NCI-H1436 treated with DMSO at 0.1 percent for 48 hours (cell line): ENCODE measurements around the gene TMEM145.
"Not testable (repeated sequence)": the region's sequence is repeated elsewhere in the genome, so short reads cannot be mapped to it uniquely, and the experiment has no call there.

Experiments
- DNase-seq: peaks from one replicate; lab custom pipeline; 2025; lab: John Stamatoyannopoulos, UW

The TMEM145 gene

DNA sequence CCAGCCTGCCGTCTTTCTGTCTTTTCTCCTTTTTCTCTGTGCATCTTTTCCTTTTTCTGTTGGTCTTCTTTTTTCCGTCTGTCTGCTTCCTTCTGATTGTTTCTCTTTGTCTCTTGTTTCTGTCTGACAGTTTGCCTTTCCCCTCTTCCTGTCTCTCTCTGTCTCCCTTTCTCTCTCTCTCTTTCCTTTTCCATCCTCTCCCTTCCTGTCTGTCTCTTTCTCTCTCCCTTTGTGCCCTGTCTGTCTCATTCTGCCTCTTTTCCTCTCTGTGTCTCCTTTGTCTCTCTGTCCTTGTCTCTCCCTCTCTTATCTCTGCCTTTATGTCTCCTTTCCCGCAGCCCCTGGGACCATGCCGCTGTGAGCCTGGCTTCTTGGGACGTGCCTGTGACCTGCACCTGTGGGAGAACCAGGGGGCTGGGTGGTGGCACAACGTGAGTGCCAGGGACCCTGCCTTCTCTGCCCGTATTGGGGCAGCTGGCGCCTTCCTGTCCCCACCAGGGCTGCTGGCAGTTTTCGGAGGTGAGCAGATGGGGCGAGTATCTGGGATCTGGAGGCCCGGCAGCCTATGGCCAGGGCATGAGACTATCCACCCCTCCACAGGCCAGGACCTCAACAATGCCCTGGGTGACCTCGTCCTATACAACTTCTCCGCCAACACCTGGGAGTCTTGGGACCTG is 21.7 kb downstream of the TMEM145 start:
- DNase-seq = no peak

DNA sequence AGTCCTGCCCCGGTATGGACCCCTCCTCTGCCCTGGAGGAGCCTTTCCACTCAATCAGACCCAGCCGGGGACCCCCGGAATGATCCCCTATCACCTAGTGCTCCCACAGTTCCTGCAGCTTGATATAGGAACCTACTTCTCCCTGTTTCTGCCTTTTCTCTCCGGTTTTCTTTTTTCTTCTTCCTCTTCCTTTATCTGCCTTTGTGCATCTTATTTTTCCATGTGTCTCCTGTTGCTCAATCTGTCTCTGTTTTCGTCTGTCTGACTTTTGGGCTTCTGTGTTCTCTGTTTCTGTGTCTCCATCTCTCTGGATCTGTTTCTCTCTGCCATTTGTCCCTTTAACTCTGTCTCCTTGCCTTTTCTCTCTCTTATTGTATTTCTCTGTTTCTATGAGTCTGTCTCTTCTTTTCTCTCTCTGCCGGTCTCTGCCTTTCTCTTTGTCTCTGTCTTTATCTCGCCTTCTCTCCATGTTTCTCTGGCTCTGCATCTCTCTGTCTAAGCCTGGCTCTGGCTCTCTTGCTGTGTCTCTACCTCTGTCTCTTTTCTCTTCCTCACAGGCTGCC is 22.3 kb downstream of the TMEM145 start:
- no peak for DNase-seq

- no peak for DNase-seq
These were observed 22.9 kb downstream of the TMEM145 start for GRCh38 chr19:42335971-42336370.

DNA sequence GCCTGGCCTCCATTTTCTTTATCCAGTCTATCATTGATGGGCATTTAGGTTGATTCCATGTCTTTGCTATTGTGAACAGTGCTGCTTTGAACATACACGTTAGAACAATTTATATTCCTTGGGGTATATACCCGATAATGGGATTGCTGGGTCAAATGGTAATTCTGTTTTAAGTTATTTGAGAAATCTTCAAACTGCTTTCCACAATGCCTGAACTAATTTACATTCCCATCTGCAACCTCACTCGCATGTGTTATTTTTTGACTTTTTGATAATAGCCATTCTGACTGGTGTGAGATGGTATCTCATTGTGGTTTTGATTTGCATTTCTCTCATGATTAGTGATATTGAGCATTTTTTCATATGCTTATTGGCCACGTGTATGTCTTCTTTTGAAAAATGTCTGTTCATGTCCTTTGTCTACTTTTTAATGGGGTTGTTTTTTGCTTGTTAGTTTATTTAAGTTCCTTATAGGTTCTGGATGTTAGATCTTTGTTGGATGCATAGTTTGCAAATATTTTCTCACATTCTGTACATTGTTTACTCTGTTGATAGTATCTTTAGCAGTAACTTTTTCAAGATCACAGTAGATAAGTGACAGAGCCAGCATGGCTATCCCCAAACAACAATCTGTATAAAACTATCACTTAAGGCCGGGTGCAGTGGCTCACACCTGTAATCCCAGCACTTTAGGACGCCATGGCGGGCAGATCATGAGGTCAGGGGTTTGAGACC is 26.2 kb downstream of the TMEM145 start:
- DNase-seq = not testable (repeated sequence)

DNA sequence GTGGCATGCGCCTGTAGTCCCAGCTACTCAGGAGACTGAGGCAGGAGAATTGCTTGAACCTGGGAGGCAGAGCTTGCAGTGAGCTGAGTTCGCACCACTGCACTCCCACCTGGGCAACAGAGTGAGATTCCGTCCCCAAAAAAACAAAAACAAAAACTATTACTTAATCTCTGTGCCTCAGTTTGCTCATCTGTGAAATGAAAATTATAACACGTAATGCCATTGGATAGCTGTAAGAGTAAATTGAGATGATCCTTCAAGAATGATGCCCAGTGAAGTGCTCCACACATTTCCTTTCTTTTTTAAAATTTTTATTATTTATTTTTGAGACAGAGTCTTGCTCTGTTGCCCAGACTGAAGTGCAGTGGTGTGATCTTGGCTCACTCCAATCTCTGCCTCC is 26.8 kb downstream of the TMEM145 start:
- DNase-seq = not testable (repeated sequence)

DNA sequence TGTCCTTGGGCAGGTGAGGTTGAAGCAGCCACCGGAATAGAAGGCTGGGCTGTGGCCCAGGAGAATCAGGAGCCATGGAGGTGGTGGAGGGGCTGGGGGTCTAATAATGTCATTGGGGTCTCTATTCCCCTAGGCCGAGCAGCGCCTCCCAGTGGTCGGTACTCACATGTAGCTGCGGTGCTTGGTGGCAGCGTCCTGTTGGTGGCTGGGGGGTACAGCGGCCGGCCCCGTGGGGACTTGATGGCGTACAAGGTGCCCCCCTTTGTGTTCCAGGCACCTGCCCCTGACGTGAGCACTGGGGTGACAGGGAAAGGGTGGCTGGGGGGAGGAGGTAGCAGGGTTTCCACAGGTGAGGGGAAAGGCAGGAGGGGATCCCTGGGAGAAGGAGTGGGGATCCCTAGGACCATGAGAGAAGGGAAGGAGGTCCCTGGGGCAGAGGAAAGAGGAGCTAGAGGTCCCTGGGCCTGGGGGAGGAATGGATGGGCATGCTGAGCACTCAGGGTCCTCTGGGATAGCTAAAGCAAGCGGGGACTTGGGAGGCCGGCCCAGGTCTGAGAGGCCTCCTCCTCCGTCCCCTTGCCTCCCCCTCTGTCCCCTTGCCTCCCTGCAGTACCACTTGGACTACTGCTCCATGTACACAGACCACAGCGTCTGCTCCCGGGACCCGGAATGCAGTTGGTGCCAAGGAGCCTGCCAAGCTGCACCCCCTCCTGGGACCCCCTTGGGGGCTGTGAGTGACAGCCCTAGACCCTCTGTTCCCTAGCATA is 30.4 kb downstream of the TMEM145 start:
- no peak for DNase-seq

DNA sequence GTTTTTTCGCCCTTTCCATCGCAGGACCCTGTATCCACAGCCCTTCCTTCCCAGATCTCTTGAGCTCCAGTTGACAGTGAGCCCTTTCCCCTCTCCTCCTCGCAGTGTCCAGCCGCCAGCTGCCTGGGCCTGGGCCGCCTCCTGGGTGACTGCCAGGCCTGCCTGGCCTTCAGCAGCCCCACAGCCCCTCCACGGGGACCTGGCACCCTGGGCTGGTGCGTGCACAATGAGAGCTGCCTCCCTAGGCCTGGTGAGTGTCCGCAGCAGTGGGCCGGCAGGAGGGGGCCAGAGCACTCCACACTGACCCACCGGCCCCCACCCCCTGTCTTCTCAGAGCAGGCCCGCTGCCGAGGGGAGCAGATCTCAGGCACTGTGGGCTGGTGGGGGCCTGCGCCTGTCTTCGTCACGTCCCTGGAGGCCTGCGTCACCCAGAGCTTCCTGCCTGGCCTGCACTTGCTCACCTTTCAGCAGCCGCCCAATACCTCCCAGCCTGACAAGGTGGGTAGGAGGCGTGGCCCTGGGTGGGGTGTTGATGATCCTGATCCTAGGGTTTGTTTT is 31.3 kb downstream of the TMEM145 start:
- DNase-seq = no peak

- DNase-seq = no peak
These were observed 32.2 kb downstream of the TMEM145 start for GRCh38 chr19:42345191-42345812.

- no peak for DNase-seq
These were observed 35.1 kb downstream of the TMEM145 start for GRCh38 chr19:42348211-42348610.

DNA sequence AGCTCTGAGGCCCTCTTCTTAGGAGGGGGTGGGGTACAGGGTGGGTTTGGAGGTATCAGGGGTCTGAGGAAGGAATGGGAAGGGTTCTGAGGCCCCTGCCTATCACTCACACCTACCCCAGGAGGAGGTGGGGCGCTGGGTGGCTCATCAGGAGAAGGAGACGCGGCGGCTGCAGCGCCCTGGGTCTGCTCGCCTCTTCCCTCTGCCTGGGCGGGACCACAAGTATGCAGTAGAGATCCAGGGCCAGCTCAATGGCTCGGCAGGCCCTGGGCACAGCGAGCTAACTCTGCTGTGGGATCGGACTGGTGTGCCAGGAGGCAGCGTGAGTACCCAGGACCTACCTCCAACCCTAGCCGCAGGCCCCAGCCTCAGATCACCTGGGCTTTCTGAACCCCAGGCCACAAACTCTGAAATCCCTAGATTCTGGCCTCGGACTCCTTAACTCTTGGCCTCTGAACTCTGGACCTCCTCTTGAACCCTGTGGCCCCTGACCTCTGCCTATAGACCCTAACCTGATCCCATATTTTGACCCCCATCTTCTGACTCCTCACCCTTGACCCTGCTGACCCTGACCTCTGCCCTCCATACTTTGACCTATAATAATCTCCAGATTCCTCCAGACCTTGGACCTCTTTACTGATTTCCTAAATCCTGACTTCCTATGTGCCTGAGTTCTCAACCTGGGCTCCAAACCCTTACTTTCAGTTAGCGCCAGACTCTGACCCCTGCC is 36.4 kb downstream of the TMEM145 start:
- DNase-seq = no peak

- DNase-seq = no peak
These were observed 37.3 kb downstream of the TMEM145 start for GRCh38 chr19:42350417-42350816.

- DNase-seq = no peak
These were observed 38.1 kb downstream of the TMEM145 start for GRCh38 chr19:42351079-42351735.

DNA sequence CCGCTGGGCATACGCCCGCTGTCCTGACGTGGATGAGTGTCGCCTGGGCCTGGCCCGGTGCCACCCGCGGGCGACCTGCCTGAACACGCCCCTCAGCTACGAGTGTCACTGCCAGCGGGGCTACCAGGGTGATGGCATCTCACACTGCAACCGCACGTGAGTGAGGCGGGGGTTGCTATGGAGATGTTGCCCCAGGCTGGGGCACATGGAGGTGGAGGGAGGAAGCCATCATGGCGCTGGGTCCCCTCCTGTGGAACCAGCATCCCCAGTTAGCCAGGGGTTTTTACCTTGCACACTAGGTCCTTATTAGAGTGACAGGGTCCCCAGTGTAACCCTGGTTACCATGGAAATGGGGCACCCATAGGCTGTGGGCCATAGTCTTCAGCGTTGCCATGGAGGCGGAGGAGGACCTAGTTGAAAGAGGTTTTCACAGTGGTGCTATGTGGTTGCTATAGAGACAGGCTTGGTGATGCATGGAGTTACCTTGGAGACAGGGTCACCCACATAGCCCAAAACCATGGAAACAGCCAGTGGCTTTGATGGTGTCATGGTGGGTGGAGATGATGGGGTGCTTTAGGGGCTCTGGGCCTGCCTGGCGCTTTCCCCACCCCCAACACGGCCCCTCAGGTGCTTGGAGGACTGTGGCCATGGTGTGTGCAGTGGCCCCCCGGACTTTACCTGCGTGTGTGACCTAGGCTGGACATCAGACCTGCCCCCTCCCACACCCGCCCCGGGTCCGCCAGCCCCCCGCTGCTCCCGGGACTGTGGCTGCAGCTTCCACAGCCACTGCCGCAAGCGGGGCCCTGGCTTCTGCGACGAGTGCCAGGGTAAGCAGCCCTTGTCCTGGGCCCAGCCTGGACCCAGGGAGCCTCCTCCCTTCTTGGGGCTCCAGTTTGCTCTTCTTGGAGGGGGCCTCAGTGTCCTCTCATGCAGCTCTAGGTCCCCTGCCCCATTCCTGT is 39.5 kb downstream of the TMEM145 start:
- DNase-seq = no peak

GRCh38 chr19:42353341-42354015 is 40.4 kb downstream of the TMEM145 start:
- DNase-seq = no peak

- DNase-seq = no peak
These were observed 42.8 kb downstream of the TMEM145 start for GRCh38 chr19:42355896-42356295.

DNA sequence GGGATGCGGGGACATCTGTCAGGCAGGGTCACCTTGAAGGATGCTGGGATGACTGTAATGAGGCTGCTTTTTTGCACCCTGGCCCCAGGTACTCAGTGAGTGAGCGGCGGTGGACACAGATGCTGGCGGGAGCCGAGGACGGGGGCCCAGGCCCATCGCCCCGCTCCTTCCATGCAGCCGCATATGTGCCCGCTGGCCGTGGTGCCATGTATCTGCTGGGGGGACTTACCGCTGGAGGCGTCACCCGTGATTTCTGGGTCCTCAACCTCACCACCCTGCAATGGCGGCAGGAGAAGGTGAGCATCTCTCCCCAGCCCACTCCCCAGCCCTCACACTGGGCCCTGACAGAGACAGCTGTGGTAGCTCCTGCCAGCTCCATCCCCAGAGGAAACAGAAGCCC is 43.6 kb downstream of the TMEM145 start:
- DNase-seq = no peak

DNA sequence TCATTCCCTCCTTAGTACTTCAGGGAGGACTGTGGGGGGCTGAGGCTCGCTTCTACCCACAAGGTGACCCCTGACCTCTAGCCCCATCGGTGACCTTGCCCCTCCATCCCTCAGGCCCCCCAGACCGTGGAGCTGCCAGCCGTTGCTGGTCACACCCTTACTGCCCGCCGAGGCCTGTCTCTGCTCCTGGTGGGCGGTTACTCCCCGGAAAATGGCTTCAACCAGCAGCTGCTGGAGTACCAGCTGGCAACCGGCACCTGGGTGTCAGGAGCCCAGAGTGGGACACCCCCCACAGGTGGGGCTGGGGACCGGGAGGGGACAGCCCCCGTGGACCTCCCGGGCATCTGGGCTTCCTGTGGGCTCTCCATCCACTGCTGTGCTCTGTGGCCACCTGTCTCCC is 44.2 kb downstream of the TMEM145 start:
- DNase-seq = no peak

- DNase-seq = no peak
These were observed 47.9 kb downstream of the TMEM145 start for GRCh38 chr19:42360787-42361544.
